Activated effector memory CD4-positive, alpha-beta T cell treated with Interleukin-2 at 50 U/mL for 16 hours (primary cell): Measurements from ENCODE around the gene LASP1NB.
A peak's percentile ranks its signal among the peaks of the same experiment; 100 is the strongest.
"Not testable (repeated sequence)": the region's sequence is repeated elsewhere in the genome, so short reads cannot be mapped to it uniquely, and the experiment has no call there.

Experiments
- DNase-seq: peaks from one replicate; pipeline ENCODE4 v3.0.0-alpha.2; 2020

Gene LASP1NB

GRCh38 chr17:38918916-38919315 is 6.5 kb upstream of the LASP1NB start:
- DNase-seq, result no peak

GRCh38 chr17:38919316-38920078 is 5.9 kb upstream of the LASP1NB start:
- no peak for DNase-seq

- no peak for DNase-seq
Measured at GRCh38 chr17:38920374-38921291, 4.8 kb upstream of the LASP1NB start.

GRCh38 chr17:38921756-38922411 is 3.5 kb upstream of the LASP1NB start:
- DNase-seq, result no peak

- no peak for DNase-seq
Measured at GRCh38 chr17:38922538-38923297, 2.7 kb upstream of the LASP1NB start.

GRCh38 chr17:38926293-38927070 is 1.1 kb downstream of the LASP1NB start:
- DNase-seq, result no peak

- DNase-seq, result not testable (repeated sequence)
Measured at GRCh38 chr17:38930782-38931181, 5.4 kb downstream of the LASP1NB start.

GRCh38 chr17:38933962-38934361 is 8.5 kb downstream of the LASP1NB start:
- DNase-seq, result not testable (repeated sequence)

GRCh38 chr17:38939987-38940386 is 14.6 kb downstream of the LASP1NB start:
- DNase-seq, result no peak

- DNase-seq, result no peak
Measured at GRCh38 chr17:38940404-38940803, 15.0 kb downstream of the LASP1NB start.

- no peak for DNase-seq
Measured at GRCh38 chr17:38942696-38943334, 17.4 kb downstream of the LASP1NB start.

- no peak for DNase-seq
Measured at GRCh38 chr17:38943607-38944006, 18.2 kb downstream of the LASP1NB start.

- DNase-seq, result no peak
Measured at GRCh38 chr17:38947189-38947588, 21.8 kb downstream of the LASP1NB start.

GRCh38 chr17:38953800-38954199 is 28.4 kb downstream of the LASP1NB start:
- not testable (repeated sequence) for DNase-seq

GRCh38 chr17:38958326-38958725 is 32.9 kb downstream of the LASP1NB start:
- DNase-seq, result no peak

GRCh38 chr17:38958756-38959155 is 33.3 kb downstream of the LASP1NB start:
- no peak for DNase-seq

GRCh38 chr17:38959508-38959907 is 34.1 kb downstream of the LASP1NB start:
- DNase-seq, result no peak

- no peak for DNase-seq
Measured at GRCh38 chr17:38960402-38960801, 35.0 kb downstream of the LASP1NB start.

- DNase-seq, result no peak
Measured at GRCh38 chr17:38961413-38961812, 36.0 kb downstream of the LASP1NB start.

GRCh38 chr17:38967290-38967738 is 41.9 kb downstream of the LASP1NB start, which contains the start of gene FBXO47:
Gene FBXO47 (minus strand): TSS chr17:38967403. CDS start chr17:38963025, 4,378 bp downstream.
- DNase-seq, result peak; percentile 71

GRCh38 chr17:38969281-38969680 is 43.9 kb downstream of the LASP1NB start:
- no peak for DNase-seq
